GM21529 (cell line): ENCODE results near the gene PPP2R2C.

Source experiments
- ATAC-seq: cut with Tn5 transposase; IDR thresholded peaks from one replicate; pipeline ENCODE4 v1.9.1; 2021; ENCODE audit not compliant: unreplicated experiment

Gene PPP2R2C

DNA sequence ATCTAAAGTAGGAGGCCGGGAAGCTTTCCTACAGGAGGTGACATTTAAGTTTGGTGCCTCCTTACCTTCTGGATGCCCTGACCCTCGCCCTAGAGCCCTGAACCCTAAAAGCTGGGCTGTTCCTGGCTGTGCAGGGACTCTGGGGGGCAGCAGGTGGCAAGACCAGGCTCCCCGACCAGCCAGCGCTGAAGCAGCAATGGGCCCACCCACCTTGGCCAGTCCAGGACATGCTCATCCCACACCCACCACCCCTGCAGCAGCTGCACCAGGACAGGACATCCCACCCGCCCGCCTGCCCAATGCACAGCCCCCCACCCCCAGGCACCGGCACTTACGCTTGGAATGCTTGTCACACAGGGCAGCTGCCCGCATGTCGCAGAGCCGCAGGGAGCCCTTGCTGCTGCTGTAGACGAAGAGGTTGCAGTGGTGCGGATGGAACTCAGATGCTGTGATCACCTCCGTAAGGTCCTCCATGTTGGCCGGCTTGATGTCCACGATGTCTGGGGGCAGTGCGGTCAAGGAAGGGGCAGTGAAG, 124.8 kb downstream of the PPP2R2C start:
- ATAC-seq, result no peak

DNA sequence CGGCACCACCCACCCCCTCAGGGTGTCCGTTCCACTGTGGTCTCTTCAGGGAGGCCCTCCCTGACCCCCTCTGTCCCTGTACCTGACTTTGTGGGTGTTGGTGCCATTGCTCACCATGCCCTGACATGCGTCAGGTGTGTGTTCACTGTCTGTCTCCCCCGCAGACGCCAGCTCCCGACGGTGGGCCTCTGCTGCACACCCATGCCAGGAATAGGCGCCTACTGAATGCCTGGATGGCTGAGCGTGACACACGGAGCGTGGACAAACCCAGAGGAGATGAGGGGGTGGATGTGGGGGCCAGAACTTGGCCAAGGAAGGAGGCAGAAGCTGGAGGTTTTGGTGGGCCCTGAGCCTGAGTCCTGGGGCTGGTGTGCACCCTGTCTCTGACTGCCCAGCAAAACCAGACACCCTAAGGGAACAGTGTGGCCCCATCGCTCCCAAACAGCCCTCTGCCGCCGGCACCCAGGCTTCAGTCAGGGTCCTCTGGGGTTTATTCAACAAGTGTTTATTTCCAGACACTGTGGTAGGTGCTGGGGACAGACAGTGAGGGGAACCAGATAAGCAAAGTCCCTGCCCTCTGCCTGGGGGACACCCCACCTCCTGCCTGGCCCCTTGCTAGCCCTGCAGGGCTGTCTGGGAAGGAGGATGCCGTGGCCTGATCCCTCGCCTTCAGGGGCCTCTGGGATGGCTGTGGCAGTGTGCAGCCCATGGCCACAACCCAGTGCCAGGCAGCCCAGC, 125.9 kb downstream of the PPP2R2C start:
- ATAC-seq, result no peak

DNA sequence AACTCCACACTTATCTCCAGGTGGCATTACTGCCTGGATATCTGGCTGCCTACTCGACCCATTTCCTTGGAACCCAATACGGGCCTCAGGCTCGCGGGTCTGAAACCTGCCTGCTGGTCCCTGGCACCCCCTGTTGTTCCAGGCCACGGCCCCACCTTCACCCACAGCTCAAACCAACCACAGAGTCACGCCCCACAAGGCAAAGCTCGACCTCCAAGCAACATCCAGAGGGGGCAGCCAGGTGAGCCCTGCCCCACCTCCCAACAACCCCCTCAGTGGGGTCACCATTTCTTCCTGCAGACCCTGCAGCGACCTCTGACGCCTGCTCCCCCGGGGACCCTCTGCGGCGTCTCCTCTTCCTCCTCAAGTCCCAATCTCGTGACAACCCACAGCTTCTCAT, 126.5 kb downstream of the PPP2R2C start:
- no peak for ATAC-seq

DNA sequence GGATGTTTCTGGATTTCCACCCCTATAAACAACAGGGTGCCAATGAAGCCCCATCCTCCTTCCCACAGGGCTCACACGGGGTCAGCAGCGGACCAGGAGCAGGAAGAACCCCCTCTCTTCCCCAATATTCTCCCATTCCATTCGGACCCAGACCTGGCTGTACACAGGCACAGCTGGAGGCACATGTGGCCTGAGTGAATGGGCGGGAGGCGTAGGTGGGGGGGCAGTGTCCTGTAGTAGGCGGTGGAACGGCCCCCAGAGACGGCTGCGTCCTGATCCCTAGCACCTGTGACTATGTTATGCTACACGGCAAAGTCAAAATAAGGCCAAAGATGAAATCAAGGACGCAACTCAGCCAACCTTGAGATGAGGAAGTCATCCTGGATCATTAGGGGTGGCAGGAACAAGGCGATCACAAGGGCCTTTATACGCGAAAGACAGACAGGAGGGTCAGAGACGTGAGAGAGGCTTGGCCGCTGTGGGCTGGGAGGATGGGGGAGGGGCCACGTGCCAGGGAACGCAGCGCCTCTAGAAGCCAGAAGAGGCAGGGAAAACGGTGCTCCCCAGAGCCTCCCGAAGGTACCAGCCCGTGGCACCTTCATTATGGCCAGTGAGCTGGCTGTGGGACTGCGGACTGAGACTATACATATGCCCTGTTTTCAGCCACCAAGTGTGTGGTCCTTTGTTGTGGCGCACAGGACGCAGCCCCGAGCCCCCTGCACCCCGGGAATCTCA, 127.2 kb downstream of the PPP2R2C start:
- no peak for ATAC-seq

GRCh38 chr4:6343939-6344408, 128.4 kb downstream of the PPP2R2C start:
- no peak for ATAC-seq

- no peak for ATAC-seq
These were observed 129.7 kb downstream of the PPP2R2C start for GRCh38 chr4:6342530-6343293.

DNA sequence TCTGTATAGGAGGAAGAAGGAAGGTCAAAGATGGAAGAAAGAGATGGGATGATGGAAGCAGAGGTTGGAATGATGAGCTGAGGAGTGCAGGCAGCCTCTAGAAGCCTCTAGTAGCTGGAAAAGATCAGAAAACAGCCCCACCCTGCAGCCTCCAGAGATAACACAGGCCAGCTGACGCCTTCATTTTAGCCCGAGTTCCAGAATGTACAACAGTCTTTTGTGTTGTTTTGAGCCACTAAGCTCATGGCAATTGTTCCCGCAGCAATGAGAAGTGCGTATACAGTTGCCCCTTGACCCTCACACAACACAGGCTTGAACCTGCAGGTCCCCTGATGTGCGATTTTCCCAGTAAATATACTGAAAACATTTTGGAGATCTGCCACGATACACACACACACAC, 130.7 kb downstream of the PPP2R2C start:
- no peak for ATAC-seq

- no peak for ATAC-seq
These were observed 131.9 kb downstream of the PPP2R2C start for GRCh38 chr4:6340446-6341015.

GRCh38 chr4:6339818-6340445, 132.5 kb downstream of the PPP2R2C start:
- no peak for ATAC-seq

DNA sequence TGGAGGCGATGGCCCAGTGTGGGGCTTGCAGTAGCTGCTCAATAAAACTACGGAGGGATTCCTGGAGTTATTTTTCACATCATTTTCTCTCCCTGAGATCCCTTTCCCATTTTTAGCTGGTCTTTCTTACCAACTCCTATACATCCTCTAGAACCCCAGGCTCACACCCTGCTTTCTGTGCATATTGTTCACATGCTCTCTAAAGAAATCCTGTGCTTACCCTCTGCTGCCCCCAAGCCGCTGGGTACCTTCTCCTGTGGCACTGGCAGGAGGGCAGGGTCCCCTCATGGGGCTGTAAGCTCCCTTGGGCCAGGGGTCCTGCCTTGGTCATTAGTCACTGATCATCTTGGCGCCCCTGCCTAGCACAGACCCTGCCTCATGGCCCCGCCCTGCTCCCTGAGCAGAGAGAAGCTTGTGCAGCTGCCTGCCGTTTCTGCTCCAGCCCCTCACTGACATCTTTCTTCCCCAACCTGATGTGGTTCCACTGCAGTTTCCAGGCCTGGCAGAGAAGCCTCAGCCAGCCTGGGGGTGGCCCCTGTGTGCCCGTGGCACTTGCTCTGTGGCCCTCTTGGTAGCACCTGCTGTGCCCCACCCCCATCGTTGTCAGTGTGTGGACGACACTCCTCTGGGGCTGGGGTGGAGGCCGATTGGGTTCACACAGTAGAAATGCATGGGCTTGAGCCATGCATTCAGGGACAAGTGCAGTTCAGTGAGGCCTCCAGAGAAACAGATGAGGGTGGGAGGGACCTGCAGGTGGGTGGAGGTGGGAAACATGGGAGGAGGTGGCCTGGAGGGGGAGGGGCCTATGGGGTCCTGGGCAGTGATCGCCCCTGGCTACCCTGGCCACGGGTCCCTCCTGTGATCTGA, 133.2 kb downstream of the PPP2R2C start:
- ATAC-seq, result no peak

DNA sequence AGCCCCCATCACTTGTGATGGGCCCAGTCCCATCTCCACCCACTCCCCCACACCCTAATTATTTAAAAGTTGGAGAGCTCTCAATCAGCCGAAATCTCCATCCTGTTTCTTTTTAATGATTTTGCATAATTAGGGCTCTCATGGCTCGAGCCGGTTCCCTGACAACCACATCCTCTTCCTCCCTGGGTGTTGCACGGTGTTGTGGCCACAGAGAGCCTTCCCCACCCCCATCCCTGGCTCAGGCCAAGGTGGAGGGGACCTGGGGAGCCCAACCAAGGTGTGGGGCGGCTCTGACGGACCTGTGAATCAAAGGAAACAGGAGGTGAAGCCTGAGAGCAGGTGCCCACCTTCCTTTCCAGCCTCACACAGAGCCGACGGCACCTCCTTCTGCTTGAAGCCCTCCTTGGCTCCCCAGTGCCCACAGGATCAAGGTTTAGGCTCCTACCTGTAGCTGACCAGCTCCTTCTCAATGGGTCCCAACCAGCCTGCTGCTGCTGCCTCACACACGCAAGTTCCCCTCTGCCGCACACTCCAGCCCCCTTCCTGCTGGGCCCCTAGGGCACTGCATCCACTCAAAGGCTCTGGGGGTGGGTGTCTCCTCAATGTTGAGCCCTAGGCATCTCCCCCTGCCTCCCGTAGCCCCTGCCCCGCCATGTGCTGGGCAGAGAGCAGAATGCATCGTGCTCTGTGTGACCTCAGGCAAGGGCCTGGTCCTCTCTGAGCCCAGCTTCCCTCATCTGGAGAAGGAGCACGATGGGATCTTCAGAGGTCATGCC, 134.1 kb downstream of the PPP2R2C start:
- no peak for ATAC-seq

DNA sequence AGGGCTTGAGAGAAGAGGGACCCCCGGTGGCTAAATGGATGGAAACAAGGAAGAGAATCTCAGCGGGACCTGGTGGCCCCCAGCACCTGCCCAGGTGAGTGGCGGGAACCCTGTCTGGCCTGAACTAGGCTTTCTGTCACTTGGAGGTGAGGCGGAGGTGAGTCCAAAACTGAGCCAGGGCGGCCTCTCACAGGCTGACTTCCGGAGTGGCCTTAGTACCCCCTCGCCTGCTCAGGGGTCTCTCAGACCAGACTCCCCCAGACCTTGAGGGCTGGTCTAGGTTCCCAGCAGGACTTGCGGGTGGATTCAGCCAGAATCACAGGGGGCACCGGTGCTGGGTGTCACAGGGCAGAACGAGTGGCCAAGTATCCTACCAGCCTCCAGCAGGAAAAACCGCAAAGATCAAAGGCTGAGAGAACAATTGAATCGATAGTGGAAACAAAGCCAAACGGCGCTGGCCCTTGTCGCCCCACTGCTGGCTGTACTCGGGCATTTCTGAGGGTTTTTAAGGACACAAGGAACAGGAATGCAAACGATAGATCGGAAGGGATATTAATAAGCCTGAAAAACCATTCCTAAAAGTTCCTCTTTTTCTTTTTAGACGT, 135.0 kb downstream of the PPP2R2C start:
- ATAC-seq, result no peak

DNA sequence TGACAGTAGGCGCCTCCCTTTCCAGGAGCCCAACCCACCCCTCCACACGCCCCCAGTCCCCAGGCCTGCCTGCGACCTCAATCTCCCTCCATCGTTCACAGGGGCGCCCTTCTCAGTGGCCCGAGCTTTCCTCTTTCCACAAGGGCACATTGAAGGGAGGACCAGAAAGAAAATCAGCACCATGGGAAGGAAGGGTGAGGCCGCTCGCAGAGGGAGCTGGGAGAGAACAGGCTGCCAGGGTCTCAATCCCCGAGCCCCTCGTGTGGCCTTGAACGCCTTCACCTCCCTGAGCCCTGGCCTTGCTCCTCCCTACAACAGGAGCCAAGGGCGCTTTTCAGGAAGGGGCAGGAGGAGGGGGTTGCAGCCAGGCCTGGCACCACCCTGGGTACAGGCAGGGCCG, 136.2 kb downstream of the PPP2R2C start:
- ATAC-seq, result no peak

DNA sequence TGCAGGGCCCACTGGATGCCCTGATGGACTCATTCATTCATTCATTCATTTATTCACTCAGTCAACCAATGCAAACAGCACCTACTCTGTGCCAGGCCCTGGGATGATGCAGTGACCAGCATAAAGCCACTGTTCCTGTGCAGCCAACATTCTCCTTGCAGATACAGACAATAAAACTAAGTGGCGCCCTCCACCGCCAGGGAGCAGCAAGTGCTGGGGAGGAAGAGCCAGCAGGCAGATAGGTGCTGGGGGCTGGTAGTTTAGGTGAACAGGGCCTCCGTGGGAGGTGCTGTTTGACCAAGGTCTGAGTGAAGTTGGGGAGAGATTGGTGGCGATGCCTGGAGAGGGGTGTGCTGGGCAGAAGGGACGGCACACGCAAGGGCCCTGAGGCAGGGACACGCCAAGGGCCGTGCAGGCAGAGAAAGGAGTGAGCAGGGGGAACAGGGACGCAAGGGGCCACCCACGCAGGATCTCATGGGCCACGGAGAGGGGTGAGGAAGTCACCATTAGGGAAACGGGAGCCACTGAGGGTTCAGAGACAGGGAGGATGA, 137.3 kb downstream of the PPP2R2C start:
- ATAC-seq, result no peak

DNA sequence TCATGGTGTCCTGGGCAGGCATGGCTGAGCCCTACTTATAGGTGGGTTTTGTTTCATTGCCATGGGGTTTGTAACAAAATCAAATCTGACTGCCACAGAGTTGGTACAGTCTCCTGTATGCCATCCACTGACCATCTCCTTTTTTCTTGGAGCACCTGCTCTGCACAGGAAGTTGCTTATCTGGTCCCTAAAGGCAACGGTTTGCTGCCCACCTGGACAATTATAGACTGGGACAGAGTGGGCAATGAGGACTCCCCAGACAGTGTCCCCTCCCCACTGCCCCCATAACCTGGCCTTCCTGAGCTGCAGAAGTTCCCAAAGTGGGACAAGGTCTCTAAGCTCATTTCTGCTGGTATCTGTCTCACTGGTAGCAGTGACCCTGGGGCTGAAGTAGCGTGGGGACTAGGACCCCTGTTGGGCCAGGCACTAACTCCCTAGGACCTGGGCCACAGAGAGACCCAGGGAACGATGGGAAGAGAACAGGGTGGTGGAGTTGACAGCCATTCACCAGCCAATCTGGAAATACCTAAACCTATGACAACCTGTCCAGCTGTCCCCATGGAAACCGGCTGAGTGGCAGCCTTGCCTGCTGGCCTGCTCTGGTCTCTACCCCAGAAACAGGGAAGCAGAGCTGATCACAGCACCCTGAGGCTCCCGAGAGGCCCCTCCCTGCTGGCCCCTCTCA, 138.1 kb downstream of the PPP2R2C start:
- ATAC-seq, result no peak

GRCh38 chr4:6333301-6334202, 138.9 kb downstream of the PPP2R2C start:
- no peak for ATAC-seq

DNA sequence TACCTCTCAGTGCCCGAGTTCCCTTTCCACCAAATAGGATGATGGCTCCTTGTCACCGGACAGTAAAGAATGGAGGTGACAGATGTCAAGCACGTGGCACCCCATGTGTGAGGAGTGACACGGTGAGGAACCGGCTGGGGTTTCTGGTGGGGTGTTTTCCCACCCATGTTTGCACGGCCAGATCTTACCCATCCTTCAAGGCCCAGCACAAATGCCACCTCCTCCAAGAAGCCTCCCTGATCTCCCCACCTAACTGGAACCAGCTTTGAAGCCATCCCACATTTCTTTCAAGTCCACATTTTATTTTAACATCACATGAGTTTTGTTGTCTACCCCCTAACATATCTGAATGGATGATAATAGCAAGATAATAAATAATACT, 139.8 kb downstream of the PPP2R2C start:
- no peak for ATAC-seq
